Brain microvascular endothelial cell (primary cell): ENCODE results near the gene PDCD7.
"Not testable (repeated sequence)": the region's sequence is repeated elsewhere in the genome, so short reads cannot be mapped to it uniquely, and the experiment has no call there.

Experiments used
- DNase-seq: peaks from one replicate; pipeline ENCODE4 v3.0.0-alpha.2; 2020
- H3K27ac ChIP-seq: fragments of 250-450 bp; sonication (Bioruptor Pico); 2 replicates; pipeline ENCODE4 v1.5.1; 2020; ENCODE audit warnings: mild to moderate bottlenecking, moderate library complexity
- H3K27me3 ChIP-seq: fragments of 250-450 bp; sonication (Bioruptor Pico); replicated peaks from 2 replicates; pipeline ENCODE4 v1.5.1; 2020; ENCODE audit warnings: mild to moderate bottlenecking
- H3K36me3 ChIP-seq: fragments of 250-450 bp; sonication (Bioruptor Pico); replicated peaks from 2 replicates; pipeline ENCODE4 v1.5.1; 2020; ENCODE audit warnings: mild to moderate bottlenecking
- H3K4me3 ChIP-seq: 2 replicates; pipeline ENCODE4 v1.5.1; 2011; ENCODE audit warnings: low read depth, mild to moderate bottlenecking, control low read depth, low read length, moderate library complexity
- in situ Hi-C: cut with HindIII; loops from 2 replicates; pipeline ENCODE4 v1.10.0; 2017; ENCODE audit warnings: low sequenced_read_pairs, low pct_ligation_motif_present
- TF ChIP-seq, protein P1 (sequence below): IDR thresholded peaks from 2 replicates; pipeline ENCODE4 v1.5.1; 2011; ENCODE audit warnings: low read depth, mild to moderate bottlenecking, moderate library complexity, low read length, control low read depth, inconsistent platforms; ENCODE audit errors: missing control alignments

The PDCD7 gene

DNA sequence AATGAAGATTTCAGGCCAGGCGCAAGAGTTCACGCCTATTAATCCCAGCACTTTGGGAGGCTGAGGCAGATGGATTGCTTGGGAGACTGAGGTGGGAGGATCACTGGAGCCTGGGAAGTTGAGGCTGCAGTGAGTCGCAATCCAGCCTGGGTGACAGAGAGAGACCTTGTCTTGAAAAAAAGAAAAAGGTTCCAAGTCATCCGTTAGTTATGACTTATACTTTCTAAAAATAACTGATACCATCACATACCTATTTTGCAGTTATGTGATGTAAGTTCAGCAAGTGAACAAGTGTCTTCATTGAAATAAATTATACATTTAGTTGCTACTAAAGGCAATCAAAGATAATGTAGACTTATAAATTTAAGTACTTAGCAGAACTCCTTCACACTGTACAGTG is 29.4 kb upstream of the PDCD7 start:
- H3K27ac ChIP-seq = no peak overlapping the region
- H3K27me3 ChIP-seq = no peaks in the 10 kb centered on the region
- no peak overlapping the region for H3K4me3 ChIP-seq
- DNase-seq = no peak
- H3K36me3 ChIP-seq = peaks cover 27% of the 10 kb centered on the region
- in situ Hi-C loops = no loop called here
- TF ChIP-seq, protein P1, sequence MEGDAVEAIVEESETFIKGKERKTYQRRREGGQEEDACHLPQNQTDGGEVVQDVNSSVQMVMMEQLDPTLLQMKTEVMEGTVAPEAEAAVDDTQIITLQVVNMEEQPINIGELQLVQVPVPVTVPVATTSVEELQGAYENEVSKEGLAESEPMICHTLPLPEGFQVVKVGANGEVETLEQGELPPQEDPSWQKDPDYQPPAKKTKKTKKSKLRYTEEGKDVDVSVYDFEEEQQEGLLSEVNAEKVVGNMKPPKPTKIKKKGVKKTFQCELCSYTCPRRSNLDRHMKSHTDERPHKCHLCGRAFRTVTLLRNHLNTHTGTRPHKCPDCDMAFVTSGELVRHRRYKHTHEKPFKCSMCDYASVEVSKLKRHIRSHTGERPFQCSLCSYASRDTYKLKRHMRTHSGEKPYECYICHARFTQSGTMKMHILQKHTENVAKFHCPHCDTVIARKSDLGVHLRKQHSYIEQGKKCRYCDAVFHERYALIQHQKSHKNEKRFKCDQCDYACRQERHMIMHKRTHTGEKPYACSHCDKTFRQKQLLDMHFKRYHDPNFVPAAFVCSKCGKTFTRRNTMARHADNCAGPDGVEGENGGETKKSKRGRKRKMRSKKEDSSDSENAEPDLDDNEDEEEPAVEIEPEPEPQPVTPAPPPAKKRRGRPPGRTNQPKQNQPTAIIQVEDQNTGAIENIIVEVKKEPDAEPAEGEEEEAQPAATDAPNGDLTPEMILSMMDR = no peak

DNA sequence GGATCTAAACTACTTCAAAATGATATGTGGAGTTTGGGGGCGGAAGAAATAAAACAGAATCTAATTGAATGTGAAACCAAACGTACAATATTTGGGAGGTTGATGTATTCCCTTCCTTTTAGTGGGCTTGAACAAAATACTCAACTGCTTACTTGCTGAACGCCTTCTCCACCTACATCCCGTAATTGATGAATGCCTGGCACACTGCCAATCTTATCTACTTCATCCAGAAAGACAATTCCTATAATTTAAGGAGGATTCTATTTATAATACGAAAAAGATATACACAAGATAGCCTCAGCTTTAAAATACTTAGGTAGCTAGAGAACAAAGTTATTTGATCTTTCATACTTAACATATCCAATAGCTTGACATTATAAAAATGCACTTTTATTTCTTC is 23.1 kb upstream of the PDCD7 start:
- Histone ChIP-seq H3K27ac (no peak overlapping the region), H3K4me3 (no peak overlapping the region), H3K27me3 (no peaks in the 10 kb centered on the region), H3K36me3 (peaks cover 67% of the 10 kb centered on the region)
- TF ChIP-seq, protein P1 = no peak
- in situ Hi-C loops = no loop called here
- DNase-seq = no peak

DNA sequence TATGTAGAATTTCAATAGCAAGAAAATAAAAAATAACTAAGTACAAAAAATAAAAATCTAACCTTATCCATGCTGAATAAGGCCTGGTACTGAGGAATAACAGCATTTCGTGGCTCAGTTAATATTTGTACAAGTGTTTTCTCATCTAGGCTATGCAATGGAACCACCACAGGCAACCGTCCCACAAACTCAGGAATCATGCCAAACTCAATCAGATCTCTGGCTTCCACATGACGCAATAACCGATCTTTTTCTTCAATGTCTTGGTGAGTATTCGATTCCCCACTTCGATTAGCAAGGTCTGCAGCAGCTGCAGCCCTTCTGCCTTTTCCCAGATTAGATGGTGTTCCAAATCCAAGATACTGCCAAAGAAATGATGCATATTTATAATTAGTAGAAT is 21.1 kb upstream of the PDCD7 start:
- TF ChIP-seq, protein P1 = no peak
- H3K27ac ChIP-seq = no peak overlapping the region
- H3K4me3 ChIP-seq = no peak overlapping the region
- in situ Hi-C loops = no loop called here
- H3K27me3 ChIP-seq = no peaks in the 10 kb centered on the region
- peaks cover 63% of the 10 kb centered on the region for H3K36me3 ChIP-seq
- DNase-seq = no peak

DNA sequence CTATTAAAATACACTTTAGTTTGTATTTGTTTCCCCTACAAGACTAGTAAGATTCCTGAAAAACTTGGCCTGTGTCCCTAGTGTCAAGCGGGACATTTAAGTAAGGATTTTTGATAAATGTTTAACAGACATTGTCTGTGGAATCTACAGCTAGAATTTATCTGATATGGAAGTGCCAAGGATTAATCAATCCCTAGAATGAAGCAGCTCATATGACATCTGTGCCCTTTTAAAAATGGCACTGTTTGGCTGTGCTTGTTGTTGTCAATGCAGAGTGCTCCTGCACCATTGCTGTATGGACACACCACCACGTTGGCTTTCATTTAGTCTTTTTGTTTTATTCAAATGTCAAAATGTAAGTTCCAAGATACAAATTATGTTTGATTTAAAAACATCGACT is 14.3 kb upstream of the PDCD7 start:
- H3K36me3 ChIP-seq = peaks cover 24% of the 10 kb centered on the region
- in situ Hi-C loops = no loop called here

DNA sequence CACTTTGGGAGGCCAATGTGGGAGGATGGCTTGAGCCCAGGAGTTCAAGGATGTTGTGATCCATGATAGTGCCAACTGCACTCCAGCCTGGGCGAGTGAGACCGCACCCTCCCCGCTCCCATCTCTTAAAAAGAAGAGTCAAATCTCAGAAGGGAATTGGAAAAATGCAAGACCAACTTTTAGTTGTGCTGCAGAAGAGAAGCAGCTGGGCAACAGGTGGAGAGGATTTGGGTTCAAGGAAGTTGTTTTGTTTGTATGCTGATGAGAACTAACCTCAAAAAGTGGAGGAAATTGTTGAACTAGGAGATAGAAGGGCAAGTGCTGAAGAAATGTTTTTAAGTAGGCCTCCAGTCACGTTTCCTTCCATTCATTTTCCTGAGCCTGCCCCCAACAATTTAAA is 12.8 kb upstream of the PDCD7 start:
- no peak for DNase-seq
- peaks cover 17% of the 10 kb centered on the region for H3K36me3 ChIP-seq
- TF ChIP-seq, protein P1 = no peak
- H3K27ac ChIP-seq = no peak overlapping the region
- in situ Hi-C loops = no loop called here
- no peaks in the 10 kb centered on the region for H3K27me3 ChIP-seq
- no peak overlapping the region for H3K4me3 ChIP-seq

More for the DNA sequence above, 14.3 kb upstream of the PDCD7 start:
- no peaks in the 10 kb centered on the region for H3K27me3 ChIP-seq
- H3K27ac ChIP-seq = no peak overlapping the region
- DNase-seq = no peak
- TF ChIP-seq, protein P1 = no peak
- no peak overlapping the region for H3K4me3 ChIP-seq

DNA sequence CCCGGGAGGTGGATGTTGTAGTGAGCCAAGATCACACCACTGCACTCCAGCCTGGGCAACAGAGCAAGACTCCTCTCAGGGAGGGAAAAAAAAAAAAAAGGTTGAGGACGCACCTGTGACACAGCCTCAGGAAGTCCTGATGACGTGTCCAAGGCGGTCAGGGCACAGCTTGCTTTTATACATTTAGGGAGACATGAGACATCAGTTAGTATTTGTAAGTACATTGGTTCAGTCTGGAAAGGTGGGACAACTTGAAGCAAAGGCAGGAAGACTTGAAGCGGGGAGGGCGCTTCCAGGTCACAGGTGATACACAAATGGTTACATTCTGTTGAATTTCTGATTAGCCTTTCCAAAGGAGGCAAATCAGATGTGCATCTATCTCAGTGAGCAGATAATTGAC is 5.0 kb upstream of the PDCD7 start:
- H3K27ac ChIP-seq, DNase-seq, H3K4me3 ChIP-seq, H3K27me3 ChIP-seq, H3K36me3 ChIP-seq, in situ Hi-C loops: not testable (repeated sequence)

DNA sequence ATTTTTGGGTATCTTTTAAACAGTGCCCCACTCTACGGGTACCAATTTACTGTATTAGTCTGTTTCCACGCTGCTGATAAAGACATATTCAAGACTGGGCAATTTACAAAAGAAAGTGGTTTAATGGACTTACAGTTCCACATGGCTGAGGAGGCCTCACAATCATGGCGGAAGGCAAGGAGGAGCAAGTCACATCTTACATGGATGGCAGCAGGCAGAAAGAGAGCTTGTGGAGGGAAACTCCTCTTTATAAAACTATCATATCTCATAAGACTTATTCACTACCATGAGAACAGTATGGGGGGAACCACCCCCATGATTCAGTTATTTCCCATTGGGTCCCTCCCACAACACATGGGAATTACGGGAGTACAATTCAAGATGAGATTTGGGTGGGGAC is 4.3 kb upstream of the PDCD7 start:
- DNase-seq, H3K27ac ChIP-seq, H3K4me3 ChIP-seq, H3K27me3 ChIP-seq, in situ Hi-C loops, H3K36me3 ChIP-seq: not testable (repeated sequence)

DNA sequence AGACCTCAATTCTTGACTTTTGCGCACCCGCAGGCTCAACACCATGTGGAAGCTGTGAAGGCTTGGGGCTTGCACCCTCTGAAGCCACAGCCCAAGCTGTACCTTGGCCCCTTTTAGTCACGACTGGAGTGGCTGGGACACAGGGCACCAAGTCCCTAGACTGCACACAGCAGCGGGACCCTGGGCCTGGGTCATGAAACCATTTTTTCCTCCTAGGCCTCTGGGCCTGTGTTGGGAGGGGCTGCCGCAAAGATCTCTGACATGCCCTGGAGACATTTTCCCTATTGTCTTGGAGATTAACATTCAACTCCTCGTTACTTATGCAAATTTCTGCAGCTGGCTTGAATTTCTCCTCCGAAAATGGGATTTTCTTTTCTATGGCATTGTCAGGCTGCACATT is 3.5 kb upstream of the PDCD7 start:
- DNase-seq, H3K27me3 ChIP-seq, H3K36me3 ChIP-seq, in situ Hi-C loops, H3K27ac ChIP-seq, H3K4me3 ChIP-seq: not testable (repeated sequence)
